ENCODE measurements around the gene TMEM101. TPM values are rescaled to one million over a fixed set of nuclear protein-coding genes. Genes with fewer than 3 reads are reported as not detected.

TMEM101 gene
- total and polyA plus RNA-seq, 2 of the 13 experiments (the other 11 are each of a cell fraction or from before 2014, with no cell fraction given), result 72.0 to 100 TPM

- TF ChIP-seq ZNF574 (CRISPR knock-in tag; IDR thresholded peaks at IDR 0.05), result no peak
- no peak for TF ChIP-seq ZSCAN29 (CRISPR knock-in tag; conservative IDR thresholded peaks at IDR 0.05)
- TF ChIP-seq SMARCC2 (IDR thresholded peaks at IDR 0.05), result no peak
- TF ChIP-seq ZNF850 (CRISPR knock-in tag; conservative IDR thresholded peaks at IDR 0.05), result no peak
- no peak for TF ChIP-seq ZNF672 (CRISPR knock-in tag; IDR thresholded peaks at IDR 0.05)
- TF ChIP-seq TAF1 (CRISPR knock-in tag; IDR thresholded peaks at IDR 0.05), result no peak
- peak; percentile 35; the same call in 1 of the 2 replicates for TF ChIP-seq SALL1 (CRISPR knock-in tag; IDR thresholded peaks at IDR 0.05)
- no peak for TF ChIP-seq NFYB (CRISPR knock-in tag; IDR thresholded peaks at IDR 0.05)
- no peak for TF ChIP-seq FOXO1 (CRISPR knock-in tag; IDR thresholded peaks at IDR 0.05)
- no peak for TF ChIP-seq FOXA1 (IDR thresholded peaks at IDR 0.05)
- TF ChIP-seq FOXA1 (CRISPR knock-in tag; IDR thresholded peaks at IDR 0.05), result peak; percentile 15; the same call in 1 of the 2 replicates
- no peak for TF ChIP-seq ZNF225 (CRISPR knock-in tag; IDR thresholded peaks at IDR 0.05)
- TF ChIP-seq BORCS8-MEF2B (CRISPR knock-in tag; IDR thresholded peaks at IDR 0.05), result no peak
- no peak for TF ChIP-seq ZNF124 (CRISPR knock-in tag; IDR thresholded peaks at IDR 0.05)
- TF ChIP-seq TFDP1 (CRISPR knock-in tag; IDR thresholded peaks at IDR 0.05; ENCODE audit: borderline replicate concordance), result no peak
- TF ChIP-seq SKI (IDR thresholded peaks at IDR 0.05; ENCODE audit: partially characterized antibody), result no peak
- TF ChIP-seq NFKB2 (CRISPR knock-in tag; IDR thresholded peaks at IDR 0.05; ENCODE audit: borderline replicate concordance), result 0 out of 2 replicates have a peak, but pooled peaks have one; percentile 26
- 0 out of 2 replicates have a peak, but pooled peaks have one; percentile 21 for TF ChIP-seq MXD4 (CRISPR knock-in tag; IDR thresholded peaks at IDR 0.05)
- no peak for TF ChIP-seq ATF2 (CRISPR knock-in tag; IDR thresholded peaks at IDR 0.05)
- TF ChIP-seq ISL2 (CRISPR knock-in tag; IDR thresholded peaks at IDR 0.05), result 0 out of 2 replicates have a peak, but pooled peaks have one; percentile 19
- no peak for TF ChIP-seq ZNF790 (CRISPR knock-in tag; IDR thresholded peaks at IDR 0.05; ENCODE audit: borderline replicate concordance)
- TF ChIP-seq ZNF232 (CRISPR knock-in tag; IDR thresholded peaks at IDR 0.05; ENCODE audit: borderline replicate concordance), result 0 out of 2 replicates have a peak, but pooled peaks have one; percentile 43
- no peak for TF ChIP-seq NR3C1 (CRISPR knock-in tag; IDR thresholded peaks at IDR 0.05)
- TF ChIP-seq SAP130 (CRISPR knock-in tag; IDR thresholded peaks at IDR 0.05; ENCODE audit: low read depth), result peak; percentile 73
- no peak for TF ChIP-seq NFRKB (IDR thresholded peaks at IDR 0.05)
- no peak for TF ChIP-seq YEATS4 (CRISPR knock-in tag; IDR thresholded peaks at IDR 0.05; ENCODE audit: borderline replicate concordance)
- TF ChIP-seq TFE3 (CRISPR knock-in tag; IDR thresholded peaks at IDR 0.05), result 0 out of 2 replicates have a peak, but pooled peaks have one; percentile 29
Measured at GRCh38 chr17:44010966-44011647, 3.7 kb downstream of the TMEM101 start (continued).

Measured in HepG2 (cell line).